ENCODE results near the gene POLG. TPM values are rescaled to one million over a fixed set of nuclear protein-coding genes. Genes with fewer than 3 reads are reported as not detected.

The POLG gene
- total RNA-seq, 1 donor from 2014 or later = 144 TPM

DNA sequence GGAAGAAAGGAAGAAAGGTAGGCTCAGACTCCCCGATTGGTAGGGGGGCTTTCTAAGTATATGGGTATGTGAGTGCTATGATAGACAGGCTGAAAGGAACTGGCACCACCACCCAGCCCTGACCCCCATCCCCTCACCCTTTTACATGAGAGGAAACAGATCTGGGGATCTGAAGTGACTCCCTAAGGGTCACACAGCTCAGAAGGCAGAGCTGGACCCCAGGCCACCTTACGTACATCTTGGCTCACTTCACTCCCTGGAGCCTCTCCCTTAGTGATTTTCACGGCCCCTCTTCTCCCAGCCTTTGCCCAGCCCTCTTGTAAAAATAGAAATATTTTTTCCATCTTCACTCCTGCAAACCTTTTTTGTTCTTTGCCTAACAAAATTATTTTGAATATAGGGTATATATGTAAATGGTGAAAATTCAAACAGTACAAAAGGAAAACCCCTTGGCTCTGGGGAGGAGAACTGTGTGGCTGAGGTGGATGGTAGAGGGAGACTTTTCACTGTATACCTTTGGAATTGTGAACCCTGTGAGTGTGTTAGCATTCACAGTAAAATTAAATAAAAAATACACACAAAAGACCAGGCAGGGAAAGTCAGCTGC lies 34.8 kb upstream of the POLG start:
- Mint-ChIP-seq H3K27ac (no peak overlapping the region), H3K4me1 (peaks cover 19% of the 10 kb centered on the region), H3K4me3 (no peak overlapping the region), H3K27me3 (peaks cover 69% of the 10 kb centered on the region), H3K36me3 (ENCODE audit: low read depth) (no peaks in the 10 kb centered on the region), H3K9me3 (no peaks in the 10 kb centered on the region)
- ATAC-seq (ENCODE audit: low read depth) = no peak
- CTCF ChIA-PET = interaction anchor here (1.0 kb wide), 1 partner anchor 11 kb away, joined by 3 read pairs; no protein-coding TSS in a partner anchor
- intact Hi-C loops (cut with micrococcal nuclease) = loop anchor here (2.0 kb wide), 1 partner anchor 39 kb away; no protein-coding TSS in a partner anchor
- TF ChIP-seq, protein P1, sequence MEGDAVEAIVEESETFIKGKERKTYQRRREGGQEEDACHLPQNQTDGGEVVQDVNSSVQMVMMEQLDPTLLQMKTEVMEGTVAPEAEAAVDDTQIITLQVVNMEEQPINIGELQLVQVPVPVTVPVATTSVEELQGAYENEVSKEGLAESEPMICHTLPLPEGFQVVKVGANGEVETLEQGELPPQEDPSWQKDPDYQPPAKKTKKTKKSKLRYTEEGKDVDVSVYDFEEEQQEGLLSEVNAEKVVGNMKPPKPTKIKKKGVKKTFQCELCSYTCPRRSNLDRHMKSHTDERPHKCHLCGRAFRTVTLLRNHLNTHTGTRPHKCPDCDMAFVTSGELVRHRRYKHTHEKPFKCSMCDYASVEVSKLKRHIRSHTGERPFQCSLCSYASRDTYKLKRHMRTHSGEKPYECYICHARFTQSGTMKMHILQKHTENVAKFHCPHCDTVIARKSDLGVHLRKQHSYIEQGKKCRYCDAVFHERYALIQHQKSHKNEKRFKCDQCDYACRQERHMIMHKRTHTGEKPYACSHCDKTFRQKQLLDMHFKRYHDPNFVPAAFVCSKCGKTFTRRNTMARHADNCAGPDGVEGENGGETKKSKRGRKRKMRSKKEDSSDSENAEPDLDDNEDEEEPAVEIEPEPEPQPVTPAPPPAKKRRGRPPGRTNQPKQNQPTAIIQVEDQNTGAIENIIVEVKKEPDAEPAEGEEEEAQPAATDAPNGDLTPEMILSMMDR (IDR thresholded peaks at IDR 0.05) = no peak
- no peak for DNase-seq
- POLR2A ChIA-PET = no interaction called here

DNA sequence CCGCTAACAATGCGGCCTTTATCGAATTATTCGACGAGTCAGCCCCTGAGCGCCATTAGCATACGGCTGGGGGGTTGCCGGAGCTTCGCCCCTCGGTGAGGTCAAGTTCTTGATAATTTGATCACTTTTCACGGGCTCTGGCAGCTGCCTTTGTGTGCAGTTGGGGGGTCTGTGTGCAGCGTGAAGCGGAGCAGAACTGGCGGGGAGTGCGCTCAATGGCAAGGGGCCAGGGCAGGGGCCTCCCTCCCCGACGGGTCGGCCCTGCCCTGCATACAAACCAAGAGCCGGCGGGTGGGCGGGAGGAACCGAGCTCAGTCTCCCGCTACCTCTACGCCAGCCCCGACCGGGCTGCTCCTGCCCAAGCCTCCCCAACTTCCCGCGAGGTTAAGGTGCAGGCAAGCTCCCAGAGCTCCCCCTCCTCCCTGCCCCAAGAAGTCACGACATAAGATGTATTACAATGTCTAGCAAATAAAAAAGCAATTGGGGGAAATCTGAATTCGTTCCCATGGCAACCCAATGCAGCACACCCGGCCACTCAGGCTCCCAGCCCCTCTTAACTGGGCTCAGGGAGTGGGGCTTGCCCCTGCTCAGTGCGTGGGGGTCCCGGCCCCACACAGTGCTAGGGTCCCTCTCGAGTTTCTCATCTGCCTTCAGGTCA lies 34.1 kb upstream of the POLG start:
- no peaks in the 10 kb centered on the region for H3K36me3 Mint-ChIP-seq (ENCODE audit: low read depth)
- peaks cover 71% of the 10 kb centered on the region for H3K27me3 Mint-ChIP-seq
- DNase-seq (no peak), ATAC-seq (ENCODE audit: low read depth) (no peak)
- ChIA-PET POLR2A (interaction anchor here (0.7 to 1.2 kb wide), 2 partner anchors 39 to 63 kb away, joined by 3 to 6 read pairs; no protein-coding TSS in a partner anchor), CTCF (interaction anchor here (1.0 to 1.1 kb wide), 2 partner anchors 10 to 46 kb away, joined by 3 to 7 read pairs; no protein-coding TSS in a partner anchor)
- peaks cover 19% of the 10 kb centered on the region for H3K4me1 Mint-ChIP-seq
- H3K27ac Mint-ChIP-seq = no peak overlapping the region
- H3K9me3 Mint-ChIP-seq = no peaks in the 10 kb centered on the region
- H3K4me3 Mint-ChIP-seq = no peak overlapping the region
- TF ChIP-seq, protein P1 (IDR thresholded peaks at IDR 0.05) = no peak
- intact Hi-C loops (cut with micrococcal nuclease) = loop anchor here (2.0 kb wide), 1 partner anchor 40 kb away; no protein-coding TSS in a partner anchor

DNA sequence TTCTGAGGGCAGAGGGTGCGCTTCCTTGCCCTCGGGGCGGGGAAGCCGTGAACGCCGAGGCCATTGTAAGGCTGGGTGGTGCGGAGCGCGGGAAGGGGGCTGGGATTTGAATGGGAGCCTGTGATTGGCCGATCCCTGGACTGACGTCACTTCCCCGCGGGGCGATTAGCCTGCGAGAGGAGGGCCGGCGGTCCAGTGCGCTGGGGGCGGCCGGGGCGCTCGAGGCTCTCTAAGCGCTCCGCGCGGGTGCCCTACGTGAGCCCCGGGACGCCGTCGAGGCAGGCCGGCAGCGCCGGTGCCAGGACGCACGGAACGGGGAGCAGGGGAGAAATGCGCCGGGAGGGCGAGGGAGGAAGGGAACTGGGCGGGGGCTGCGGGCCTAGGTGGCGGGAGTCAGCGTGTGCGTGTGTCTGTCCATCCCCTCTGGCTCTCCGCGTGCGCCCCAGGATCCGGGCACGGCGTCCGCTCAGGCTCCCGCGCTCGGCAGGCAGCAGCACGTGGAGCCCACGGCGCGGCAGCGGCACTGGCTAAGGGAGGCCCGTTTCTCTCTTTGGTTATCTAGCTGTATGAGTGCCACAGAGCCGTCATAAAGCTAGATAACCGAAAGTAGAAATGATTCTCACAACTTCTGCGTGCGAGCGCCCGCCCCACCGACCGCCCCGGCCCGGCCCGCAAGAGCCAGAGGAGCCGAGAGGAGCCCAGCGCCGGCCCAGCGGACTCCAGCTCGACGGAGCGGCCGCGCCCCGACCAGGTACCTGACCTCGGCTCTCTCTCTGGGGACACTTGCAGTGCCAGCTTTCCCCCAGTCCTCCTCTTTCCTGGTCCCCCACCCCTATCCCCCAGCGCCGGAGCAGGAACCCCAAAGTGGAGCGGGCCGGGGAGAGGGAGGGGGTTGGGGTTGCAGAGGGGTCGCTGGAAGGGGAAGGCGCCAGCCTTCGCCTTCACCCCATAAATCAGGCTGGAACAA lies 33.1 kb upstream of the POLG start:
- Mint-ChIP-seq H3K4me1 (peaks cover 21% of the 10 kb centered on the region), H3K36me3 (ENCODE audit: low read depth) (no peaks in the 10 kb centered on the region), H3K9me3 (no peaks in the 10 kb centered on the region), H3K27me3 (peaks cover 75% of the 10 kb centered on the region), H3K4me3 (peak overlapping the region; percentile 38), H3K27ac (no peak overlapping the region)
- POLR2A ChIA-PET = interaction anchor here (0.7 to 1.2 kb wide), 2 partner anchors 40 to 64 kb away, joined by 3 to 6 read pairs; no protein-coding TSS in a partner anchor
- CTCF ChIA-PET = interaction anchor here (1.0 to 1.3 kb wide), 3 partner anchors 9 to 47 kb away, joined by 3 to 7 read pairs (median 7); no protein-coding TSS in a partner anchor
- ATAC-seq (ENCODE audit: low read depth) (peak; percentile 28), DNase-seq (no peak)
- TF ChIP-seq, protein P1 (IDR thresholded peaks at IDR 0.05) = no peak
- intact Hi-C loops (cut with micrococcal nuclease) = loop anchor here (2.0 kb wide), 1 partner anchor 41 kb away; no protein-coding TSS in a partner anchor

DNA sequence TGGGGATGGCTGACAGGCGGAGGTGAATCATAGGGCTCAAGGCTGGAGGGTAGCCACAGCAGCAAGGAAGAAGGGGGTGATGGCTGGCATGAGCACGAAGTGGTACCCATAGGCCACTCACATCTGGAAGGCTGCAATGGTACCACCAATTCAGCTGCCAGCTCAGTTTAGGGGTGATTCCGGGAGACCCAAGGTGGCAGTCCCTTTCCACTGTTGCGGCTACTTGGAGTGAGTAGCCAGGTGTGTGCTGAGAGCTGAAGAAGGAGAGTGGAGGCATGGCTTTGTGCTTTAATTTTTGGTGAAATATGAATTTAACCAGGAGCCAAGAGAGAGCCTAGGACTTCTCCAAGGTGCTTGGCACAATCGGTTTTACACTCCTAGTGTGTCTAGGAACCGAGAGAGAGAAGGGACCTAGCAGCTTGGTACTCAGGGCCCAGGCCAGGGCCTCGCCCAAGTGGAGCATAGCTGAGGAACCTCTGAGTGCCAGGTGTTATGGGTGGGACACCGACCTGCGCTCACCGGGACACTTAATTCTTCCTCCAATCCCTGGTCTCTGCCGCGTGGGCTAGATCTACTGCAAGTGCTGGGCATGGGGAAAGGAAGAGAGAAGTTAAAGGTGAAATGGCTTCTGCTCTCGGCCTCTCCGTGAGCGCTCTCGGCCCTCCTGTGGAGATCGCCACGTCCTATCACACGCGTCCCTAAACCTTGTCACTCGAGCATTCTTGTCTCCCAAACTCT lies 32.2 kb upstream of the POLG start:
- TF ChIP-seq, protein P1 (IDR thresholded peaks at IDR 0.05) = no peak
- Mint-ChIP-seq H3K4me3 (peak overlapping the region; percentile 38), H3K4me1 (peaks cover 18% of the 10 kb centered on the region), H3K27ac (no peak overlapping the region), H3K9me3 (no peaks in the 10 kb centered on the region), H3K36me3 (ENCODE audit: low read depth) (no peaks in the 10 kb centered on the region), H3K27me3 (peaks cover 69% of the 10 kb centered on the region)
- ATAC-seq (ENCODE audit: low read depth) (no peak), DNase-seq (no peak)
- intact Hi-C loops (cut with micrococcal nuclease) = no loop called here
- POLR2A ChIA-PET = no interaction called here
- CTCF ChIA-PET = interaction anchor here (1.3 kb wide), 1 partner anchor 8 kb away, joined by 7 read pairs; no protein-coding TSS in a partner anchor
